NCI-H1417 (cell line): ENCODE data around the gene TDRD10.

Source experiments
- DNase-seq, 3 experiments: peaks; one replicate each; lab custom pipeline; 2025; lab: John Stamatoyannopoulos, UW

Gene TDRD10

DNA sequence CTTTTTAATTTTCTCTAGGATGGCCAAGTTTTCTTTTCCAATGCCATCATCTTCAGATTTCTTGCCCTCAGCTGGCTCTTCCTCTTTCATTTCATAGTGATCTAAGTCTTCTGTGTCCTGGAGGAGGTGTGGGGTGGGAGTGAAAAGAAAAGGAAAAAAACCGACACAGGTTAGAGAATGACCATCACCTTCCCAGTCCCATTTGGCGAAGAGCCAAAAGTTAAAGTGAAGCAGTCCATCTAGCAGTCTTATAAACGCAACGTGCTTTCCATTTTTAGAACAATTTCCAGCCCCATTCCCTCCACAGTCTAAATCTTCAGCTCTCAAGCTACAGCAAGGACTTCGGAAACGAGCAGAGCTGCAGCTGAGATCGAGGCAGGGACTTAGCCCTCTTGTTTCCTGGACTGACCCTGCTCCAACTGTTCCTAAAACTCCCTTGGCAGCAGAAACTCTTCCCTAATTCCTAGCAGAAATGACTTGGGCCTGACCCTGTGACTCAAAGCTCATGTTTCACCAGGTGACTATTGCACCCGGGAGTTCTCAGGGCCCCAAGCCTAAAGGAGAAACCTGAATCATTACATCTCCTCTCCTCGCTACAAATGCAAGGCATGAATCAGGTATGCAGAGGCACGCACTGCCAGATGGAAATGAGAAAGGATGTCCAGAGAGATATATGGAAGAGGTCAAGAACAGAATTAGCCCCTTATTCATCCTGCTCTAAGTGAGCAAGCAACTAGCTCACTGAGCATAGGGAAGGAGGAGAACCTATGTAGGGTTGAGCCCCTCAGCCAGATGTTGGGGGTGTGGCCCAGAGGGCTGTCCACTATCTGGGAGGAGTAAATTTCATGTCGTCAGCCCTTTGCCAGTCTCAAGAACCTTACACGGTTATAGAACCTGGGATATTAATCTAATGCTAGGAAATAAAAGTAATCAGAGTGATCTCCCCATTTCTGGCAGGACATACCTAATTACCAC lies 51.3 kb downstream of the TDRD10 start:
- DNase-seq: no peak

DNA sequence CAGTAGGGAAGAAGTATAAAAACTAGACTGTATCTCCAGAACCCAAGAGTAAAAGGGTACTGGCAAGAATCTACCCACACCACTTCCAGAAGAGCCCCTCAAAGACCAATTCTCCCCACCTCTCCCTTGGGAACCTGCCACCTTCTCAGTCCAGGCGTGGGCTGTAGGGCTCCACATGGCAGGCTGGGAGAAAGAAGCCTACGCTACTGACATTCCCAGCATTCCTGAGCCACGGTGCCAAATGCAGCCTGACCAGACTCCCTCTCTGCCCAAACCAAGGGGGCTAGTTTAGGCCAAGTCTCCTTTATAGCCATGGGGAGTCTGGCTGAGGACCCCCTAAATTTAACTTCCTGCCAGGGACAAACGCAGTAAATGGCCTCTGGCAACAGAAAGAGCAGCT lies 54.4 kb downstream of the TDRD10 start:
- DNase-seq: no peak

- DNase-seq: no peak
Measured at GRCh38 chr1:154557248-154557938, 55.4 kb downstream of the TDRD10 start.

- peak in 2 of 3 experiments; percentile 36 to 55 for DNase-seq
Measured at GRCh38 chr1:154557939-154558719, 56.1 kb downstream of the TDRD10 start, which contains the start of gene UBE2Q1. TSS of gene UBE2Q1 (minus strand) at chr1:154558662. CDS start at chr1:154558553, 109 bp downstream.

DNA sequence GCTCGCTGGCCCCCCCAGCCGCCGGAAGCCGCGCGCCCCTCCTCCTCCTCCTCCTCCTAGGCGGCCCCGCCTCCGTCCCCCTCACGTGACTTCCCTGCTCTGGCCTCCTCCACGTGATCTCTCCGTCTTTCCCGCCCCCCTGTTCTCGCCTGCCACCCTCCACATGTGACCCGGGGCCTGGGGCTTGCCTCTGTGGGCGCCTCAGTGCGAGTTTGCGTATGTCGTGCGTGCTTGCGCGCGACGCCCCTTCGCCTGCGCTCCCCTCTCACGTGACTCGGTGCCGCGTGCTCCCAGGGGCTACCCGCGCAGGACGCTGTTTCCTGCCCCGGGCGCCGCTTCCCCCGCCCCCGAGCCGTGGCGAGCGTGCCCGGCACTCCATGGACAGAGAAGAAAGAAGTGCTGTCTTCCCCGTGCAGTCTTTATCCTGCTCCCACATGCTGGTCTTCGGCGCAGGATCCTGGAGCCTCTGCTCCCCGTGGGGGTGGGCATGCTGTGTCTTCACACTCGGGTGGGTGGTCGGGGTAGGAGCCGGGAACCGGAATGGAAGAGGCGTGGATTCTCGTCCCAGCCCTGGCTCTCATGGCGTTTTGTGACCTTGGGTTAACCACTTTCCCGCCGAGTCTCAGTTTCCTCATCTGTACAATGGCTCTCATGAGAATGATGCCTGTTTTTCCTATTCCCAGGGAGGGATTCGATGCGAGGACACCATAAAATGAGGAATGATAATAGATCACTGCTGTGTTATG lies 56.9 kb downstream of the TDRD10 start:
- DNase-seq: peak; percentile 98 to 100 (median 99)

- DNase-seq: peak; percentile 85 to 97 (median 97)
Measured at GRCh38 chr1:154559466-154560044, 57.5 kb downstream of the TDRD10 start.

DNA sequence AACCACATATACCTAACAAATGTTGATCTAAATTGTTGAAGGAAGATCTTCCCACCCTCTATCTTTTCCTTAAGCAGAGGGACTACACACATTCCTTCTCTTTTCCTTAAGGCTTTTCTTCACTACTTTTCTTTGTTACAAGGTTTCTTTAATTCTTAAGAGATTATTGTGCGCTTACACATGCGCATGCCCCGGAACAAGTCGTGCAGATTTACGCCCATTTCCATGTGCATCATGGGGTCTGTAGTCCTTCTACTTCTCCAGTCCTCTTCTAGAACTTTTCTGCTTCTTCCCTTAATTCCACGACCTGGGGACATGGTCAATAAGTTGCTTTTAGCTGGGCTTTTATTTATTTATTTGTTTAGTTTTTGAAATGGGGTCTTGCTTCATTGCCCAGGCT lies 63.9 kb downstream of the TDRD10 start:
- DNase-seq: no peak

GRCh38 chr1:154567386-154568156 lies 65.6 kb downstream of the TDRD10 start, which contains the start of gene CHRNB2:
TSS of gene CHRNB2 (plus strand) at chr1:154567778. CDS start at chr1:154568045, 267 bp downstream.
- DNase-seq: peak; percentile 79 to 91 (median 89)

GRCh38 chr1:154568157-154568815 lies 66.3 kb downstream of the TDRD10 start:
- peak in 2 of 3 experiments; percentile 24 to 40 for DNase-seq

DNA sequence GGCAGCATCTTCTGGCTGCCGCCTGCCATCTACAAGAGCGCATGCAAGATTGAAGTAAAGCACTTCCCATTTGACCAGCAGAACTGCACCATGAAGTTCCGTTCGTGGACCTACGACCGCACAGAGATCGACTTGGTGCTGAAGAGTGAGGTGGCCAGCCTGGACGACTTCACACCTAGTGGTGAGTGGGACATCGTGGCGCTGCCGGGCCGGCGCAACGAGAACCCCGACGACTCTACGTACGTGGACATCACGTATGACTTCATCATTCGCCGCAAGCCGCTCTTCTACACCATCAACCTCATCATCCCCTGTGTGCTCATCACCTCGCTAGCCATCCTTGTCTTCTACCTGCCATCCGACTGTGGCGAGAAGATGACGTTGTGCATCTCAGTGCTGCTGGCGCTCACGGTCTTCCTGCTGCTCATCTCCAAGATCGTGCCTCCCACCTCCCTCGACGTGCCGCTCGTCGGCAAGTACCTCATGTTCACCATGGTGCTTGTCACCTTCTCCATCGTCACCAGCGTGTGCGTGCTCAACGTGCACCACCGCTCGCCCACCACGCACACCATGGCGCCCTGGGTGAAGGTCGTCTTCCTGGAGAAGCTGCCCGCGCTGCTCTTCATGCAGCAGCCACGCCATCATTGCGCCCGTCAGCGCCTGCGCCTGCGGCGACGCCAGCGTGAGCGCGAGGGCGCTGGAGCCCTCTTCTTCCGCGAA lies 69.4 kb downstream of the TDRD10 start:
- DNase-seq: no peak

- DNase-seq: no peak
Measured at GRCh38 chr1:154571964-154572288, 69.9 kb downstream of the TDRD10 start.

- peak in 1 of 3 experiments; percentile 57 for DNase-seq
Measured at GRCh38 chr1:154572468-154573167, 70.6 kb downstream of the TDRD10 start.

DNA sequence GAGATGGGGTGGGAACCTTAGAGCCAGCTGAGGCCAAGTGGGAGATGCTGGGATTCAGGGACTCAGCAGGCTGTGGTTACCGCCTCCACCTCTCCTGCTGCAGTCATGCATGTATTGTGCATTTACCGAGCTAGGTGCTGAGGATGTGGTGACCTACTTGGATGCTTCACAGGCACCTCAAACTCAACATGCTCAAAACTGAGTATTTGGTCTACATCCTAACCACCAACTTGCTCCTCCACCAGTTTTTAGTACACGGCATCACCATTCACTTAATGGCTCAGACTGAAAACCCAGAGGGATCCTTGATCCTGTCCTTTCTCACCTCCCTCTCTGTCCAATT lies 71.1 kb downstream of the TDRD10 start:
- DNase-seq: peak in 1 of 3 experiments; percentile 60

GRCh38 chr1:154574716-154575115 lies 72.7 kb downstream of the TDRD10 start:
- peak; percentile 47 to 84 (median 79) for DNase-seq

GRCh38 chr1:154575147-154575927 lies 73.3 kb downstream of the TDRD10 start:
- no peak for DNase-seq

- DNase-seq: no peak
Measured at GRCh38 chr1:154575951-154576566, 74.0 kb downstream of the TDRD10 start.
